IMR-90 (cell line): Measurements from ENCODE around the gene OAS1. TPM values are rescaled to one million over a fixed set of nuclear protein-coding genes. Genes with fewer than 3 reads are reported as not detected.

Source experiments
- ATAC-seq: fragments of 200-7000 bp; cut with Tn5 transposase; 2 replicates; pipeline ENCODE4 v1.9.1; 2020; ENCODE audit warnings: low read depth, mild to moderate bottlenecking, moderate library complexity
- BruUV-seq: library from RNA; stranded (reverse); fragments of 400-500 nt; replicated peaks from 2 replicates; lab custom pipeline; 2021; lab: Mats Ljungman, UMichigan
- CTCF ChIA-PET: fragments of 300-600 bp; formaldehyde crosslinking; extraction: SDS; loops from one replicate; lab custom pipeline; 2021; ENCODE audit warnings: antibody characterized with exemption; lab: Yijun Ruan, JAX
- POLR2A ChIA-PET: fragments of 300-600 bp; sonication (Branson Sonifier 250); formaldehyde crosslinking; loops from one replicate; lab custom pipeline; 2022; ENCODE audit warnings: antibody characterized with exemption; ENCODE audit not compliant: unreplicated experiment; lab: Charles Lee
- DNase-seq: peaks from one replicate; pipeline ENCODE4 v3.0.0; 2013
- H2AFZ ChIP-seq: replicated peaks from 2 replicates; pipeline ENCODE3; 2013; ENCODE audit warnings: low read length, mild to moderate bottlenecking; ENCODE audit not compliant: poor library complexity
- H2AK5ac ChIP-seq: 2 replicates; pipeline ENCODE4 v1.6.1; 2013; ENCODE audit warnings: low read depth, low read length, inconsistent platforms
- H2AK9ac ChIP-seq: replicated peaks from 2 replicates; pipeline ENCODE3; 2013; ENCODE audit warnings: mild to moderate bottlenecking, low read depth, low read length, moderate library complexity; ENCODE audit not compliant: poor library complexity
- H2BK120ac ChIP-seq: 2 replicates; pipeline ENCODE4 v1.6.1; 2013; ENCODE audit warnings: low read depth, low read length, inconsistent platforms
- H2BK15ac ChIP-seq: 3 replicates; pipeline ENCODE4 v1.6.1; 2013; ENCODE audit warnings: low read depth, low read length, inconsistent platforms
- H2BK20ac ChIP-seq: 2 replicates; pipeline ENCODE4 v1.6.1; 2013; ENCODE audit warnings: low read depth, mild to moderate bottlenecking, inconsistent platforms, low read length, moderate library complexity
- H2BK5ac ChIP-seq: 2 replicates; pipeline ENCODE4 v1.6.1; 2013; ENCODE audit warnings: mild to moderate bottlenecking, low read depth, low read length, inconsistent platforms; ENCODE audit not compliant: poor library complexity, severe bottlenecking
- H3K14ac ChIP-seq: replicated peaks from 2 replicates; pipeline ENCODE4 v1.6.1; 2013; ENCODE audit warnings: low read depth, low read length, inconsistent platforms
- H3K18ac ChIP-seq: 2 replicates; pipeline ENCODE4 v1.6.1; 2013; ENCODE audit warnings: low read depth, low read length, control low read depth
- H3K23ac ChIP-seq: 2 replicates; pipeline ENCODE4 v1.6.1; 2013; ENCODE audit warnings: low read depth, low read length, inconsistent platforms
- H3K27ac ChIP-seq: 2 replicates; pipeline ENCODE4 v1.5.1; 2013; ENCODE audit warnings: mild to moderate bottlenecking, control low read depth, low read length; ENCODE audit not compliant: insufficient read depth
- H3K27me3 ChIP-seq: 2 replicates; pipeline ENCODE4 v1.6.1; 2013; ENCODE audit warnings: low read length; ENCODE audit not compliant: control insufficient read depth, insufficient read depth
- H3K36me3 ChIP-seq: 2 replicates; pipeline ENCODE4 v1.6.1; 2013; ENCODE audit warnings: low read length, mixed read lengths; ENCODE audit not compliant: control insufficient read depth, insufficient read depth
- H3K4ac ChIP-seq: 2 replicates; pipeline ENCODE4 v1.6.1; 2013; ENCODE audit warnings: low read depth, low read length, inconsistent platforms
- H3K4me1 ChIP-seq: 2 replicates; pipeline ENCODE4 v1.6.1; 2013; ENCODE audit warnings: low read length, mixed read lengths; ENCODE audit not compliant: control insufficient read depth, insufficient read depth
- H3K4me2 ChIP-seq: 2 replicates; pipeline ENCODE4 v1.6.1; 2013; ENCODE audit warnings: low read depth, mild to moderate bottlenecking, control low read depth, low read length, moderate library complexity
- H3K4me3 ChIP-seq: 2 replicates; pipeline ENCODE4 v1.5.1; 2013; ENCODE audit warnings: low read depth, mild to moderate bottlenecking, control low read depth, low read length, moderate library complexity; ENCODE audit not compliant: insufficient read depth
- H3K56ac ChIP-seq: 2 replicates; pipeline ENCODE4 v1.6.1; 2013; ENCODE audit warnings: low read length, inconsistent platforms; ENCODE audit not compliant: insufficient read depth; ENCODE audit errors: extremely low read depth
- H3K79me1 ChIP-seq, 2 experiments: 2 replicates each; pipeline ENCODE4 v1.6.1; 2013; ENCODE audit warnings: low read length in 2 of 2, inconsistent platforms in 1 of 2, low read depth in 1 of 2
- H3K9ac ChIP-seq: 2 replicates; pipeline ENCODE4 v1.6.1; 2013; ENCODE audit warnings: low read depth, low read length, control low read depth
- H3K9me1 ChIP-seq: 2 replicates; pipeline ENCODE4 v1.6.1; 2013; ENCODE audit warnings: low read length, inconsistent platforms; ENCODE audit not compliant: insufficient read depth
- H3K9me3 ChIP-seq: 2 replicates; pipeline ENCODE4 v1.6.1; 2013; ENCODE audit warnings: low read length; ENCODE audit not compliant: control insufficient read depth, insufficient read depth
- H4K20me1 ChIP-seq: 2 replicates; pipeline ENCODE4 v1.6.1; 2013; ENCODE audit warnings: low read length, inconsistent platforms; ENCODE audit not compliant: insufficient read depth
- H4K5ac ChIP-seq: 2 replicates; pipeline ENCODE4 v1.6.1; 2013; ENCODE audit warnings: mild to moderate bottlenecking, low read depth, low read length, control low read depth
- H4K8ac ChIP-seq, 2 experiments: 2 replicates each; pipeline ENCODE4 v1.6.1; 2013; ENCODE audit warnings: low read depth in 2 of 2, low read length in 2 of 2, control low read depth in 1 of 2, inconsistent platforms in 1 of 2
- H4K91ac ChIP-seq: 2 replicates; pipeline ENCODE4 v1.6.1; 2013; ENCODE audit warnings: low read depth, low read length, inconsistent platforms; ENCODE audit not compliant: insufficient read depth
- MAFK ChIP-seq: IDR thresholded peaks from 2 replicates; pipeline ENCODE4 v1.6.1; 2012; ENCODE audit warnings: low read depth, low read length, improper control_type of control experiment
- RAD21 ChIP-seq: IDR thresholded peaks from 2 replicates; pipeline ENCODE4 v1.6.1; 2012; ENCODE audit warnings: low read length, improper control_type of control experiment
- WGBS, 2 experiments: methylation state at CpG; one replicate each; pipeline versions ENCODE4 v1.1.5 to v1.1.7; 2013; ENCODE audit warnings: missing lambda C conversion rate in 2 of 2; ENCODE audit not compliant: insufficient read length in 1 of 2; ENCODE audit errors: extremely low coverage in 2 of 2; 5-methylcytosine and 5-hydroxymethylcytosine counted together
- dilution Hi-C: fragments of 300-500 bp; cut with HindIII; formaldehyde crosslinking; loops from one replicate; pipeline ENCODE4 v1.14.3; 2018; ENCODE audit warnings: low sequenced_read_pairs; ENCODE audit not compliant: unreplicated experiment
- in situ Hi-C: fragments of 300-500 bp; cut with MboI; formaldehyde crosslinking; loops from 3 replicates; pipeline ENCODE4 v1.14.3; 2019; ENCODE audit warnings: low sequenced_read_pairs, inconsistent platforms, mixed read lengths
- intact Hi-C: fragments of 100-400 bp; cut with micrococcal nuclease; formaldehyde crosslinking; loops from 2 replicates; pipeline ENCODE4 v1.10.0; 2022
- polyA plus RNA-seq, 3 experiments: library from polyadenylated mRNA; depleted of rRNA; stranded (reverse); fragments of >200 nt; gene quantifications; 2 replicates each; pipeline ENCODE4 v1.2.3, GENCODE V29; 2012; ENCODE audit warnings: low replicate concordance in 1 of 3
- total RNA-seq: library from RNA; depleted of rRNA; stranded (reverse); fragments of >200 nt; gene quantifications from 2 replicates; pipeline ENCODE4 v1.2.3, GENCODE V29; 2012

Gene OAS1
- total and polyA plus RNA-seq, 2 of the 4 experiments (the other 2 are of a cell fraction) = not detected

GRCh38 chr12:112964915-112965314, 58.2 kb downstream of the OAS1 start:
- H4K91ac ChIP-seq = no peak overlapping the region
- no peak overlapping the region for H4K5ac ChIP-seq
- dilution Hi-C loops = no loop called here
- no peaks in the 10 kb centered on the region for H4K20me1 ChIP-seq
- no peak overlapping the region for H2BK5ac ChIP-seq
- ChIA-PET POLR2A (no interaction called here), CTCF (no interaction called here)
- no peak overlapping the region for H3K9ac ChIP-seq
- H2AFZ ChIP-seq = no peak overlapping the region
- no peak for TF ChIP-seq RAD21
- no peak for TF ChIP-seq MAFK
- H3K56ac ChIP-seq = no peak overlapping the region
- no peak overlapping the region for H4K8ac ChIP-seq
- H3K4me3 ChIP-seq = no peak overlapping the region
- H3K27me3 ChIP-seq = no peaks in the 10 kb centered on the region
- H3K4me2 ChIP-seq = no peak overlapping the region
- no peak overlapping the region for H2BK20ac ChIP-seq
- H2AK9ac ChIP-seq = no peak overlapping the region
- DNase-seq = no peak
- WGBS, 2 experiments = 88% methylated on average over 3 of the region's 4 CpGs; no CpG with 5 or more reads in 1 of the 2 experiments
- BruUV-seq = no TSS peak
- ATAC-seq = no peak
- no peaks in the 10 kb centered on the region; the same call in 1 of the 2 replicates for H3K36me3 ChIP-seq
- intact Hi-C loops = no loop called here
- H2BK120ac ChIP-seq = no peak overlapping the region
- H3K18ac ChIP-seq = no peak overlapping the region
- H3K23ac ChIP-seq = no peak overlapping the region
- H3K9me3 ChIP-seq = no peaks in the 10 kb centered on the region
- no peak overlapping the region for H2BK15ac ChIP-seq
- H3K4me1 ChIP-seq = no peaks in the 10 kb centered on the region
- peaks cover 3% of the 10 kb centered on the region; the same call in 1 of the 2 replicates for H3K9me1 ChIP-seq
- H3K4ac ChIP-seq = no peak overlapping the region
- H2AK5ac ChIP-seq = no peak overlapping the region
- H3K27ac ChIP-seq = no peak overlapping the region
- in situ Hi-C loops = no loop called here
- no peak overlapping the region for H3K14ac ChIP-seq
- H3K79me1 ChIP-seq = no peaks in the 10 kb centered on the region
